Endothelial cell of umbilical vein (primary cell): ENCODE results near the gene CLDN14.

ENCODE experiments used
- EZH2 ChIP-seq: IDR thresholded peaks from 2 replicates; pipeline ENCODE4 v1.6.1; 2012; ENCODE audit warnings: borderline replicate concordance, low read depth, mild to moderate bottlenecking, moderate library complexity, low read length, inconsistent platforms; ENCODE audit not compliant: severe bottlenecking
- FOS ChIP-seq: IDR thresholded peaks from 2 replicates; pipeline ENCODE4 v1.6.1; 2011; ENCODE audit warnings: mild to moderate bottlenecking, low read length, moderate library complexity, borderline replicate concordance; ENCODE audit not compliant: insufficient read depth
- GATA2 ChIP-seq: IDR thresholded peaks from 2 replicates; pipeline ENCODE4 v1.7.0; 2011; ENCODE audit warnings: low read depth, mild to moderate bottlenecking, moderate library complexity, mixed read lengths, low read length; ENCODE audit not compliant: insufficient read length, insufficient read depth
- MYC ChIP-seq: IDR thresholded peaks from one replicate; pipeline ENCODE4 v1.6.1; 2011; ENCODE audit warnings: mild to moderate bottlenecking, low read depth, low read length
- POLR2A ChIP-seq: IDR thresholded peaks from 2 replicates; pipeline ENCODE4 v1.6.1; 2012; ENCODE audit warnings: low read depth, mild to moderate bottlenecking, control low read depth, low read length
- TF ChIP-seq, protein P1 (sequence below), 2 donors: IDR thresholded peaks; 1 replicate in 1 of 2; 2 replicates in 1 of 2; pipeline ENCODE4 v1.5.1; 2011; ENCODE audit warnings: low read length in 2 of 2, mild to moderate bottlenecking in 2 of 2, moderate library complexity in 2 of 2, control low read depth in 1 of 2, inconsistent platforms in 1 of 2, low read depth in 1 of 2; ENCODE audit not compliant: insufficient read depth in 1 of 2; ENCODE audit errors: extremely low read depth in 1 of 2
- TF ChIP-seq, protein P2 (sequence below): IDR thresholded peaks from 2 replicates; pipeline ENCODE4 v1.6.1; 2011; ENCODE audit not compliant: insufficient read depth, insufficient read length

DNA sequence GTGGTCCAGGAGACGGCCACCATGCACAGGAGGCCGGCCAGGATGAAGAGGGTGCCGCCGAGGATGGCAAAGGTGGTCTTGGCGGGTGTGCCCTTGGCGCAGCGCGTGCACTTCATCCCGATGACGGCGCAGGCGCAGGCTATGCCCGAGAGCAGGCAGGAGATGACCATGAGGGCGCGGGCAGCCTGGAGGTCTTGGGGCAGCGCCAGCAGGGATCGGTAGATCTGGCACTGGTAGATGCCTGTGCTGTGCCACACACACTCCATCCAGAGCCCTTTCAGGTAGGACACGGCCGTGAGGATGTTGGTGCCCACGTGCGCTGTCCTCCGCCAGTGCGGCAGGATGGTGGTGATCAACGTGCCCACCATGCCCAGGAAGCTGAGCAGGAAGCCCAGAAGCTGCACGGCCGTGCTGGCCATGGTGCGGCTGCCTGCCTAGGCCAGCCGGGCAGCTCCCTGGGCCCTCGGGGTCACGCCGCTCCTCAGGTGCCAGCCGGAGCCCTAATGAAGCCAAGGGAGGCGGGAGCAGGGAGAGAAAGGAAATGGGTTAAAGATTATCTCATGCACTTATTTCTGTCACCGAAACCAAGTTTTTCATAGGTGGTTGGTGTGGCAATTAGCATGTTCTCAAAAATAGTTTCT, 18.5 kb downstream of the CLDN14 start:
- TF ChIP-seq POLR2A = no peak
- TF ChIP-seq, protein P1, sequence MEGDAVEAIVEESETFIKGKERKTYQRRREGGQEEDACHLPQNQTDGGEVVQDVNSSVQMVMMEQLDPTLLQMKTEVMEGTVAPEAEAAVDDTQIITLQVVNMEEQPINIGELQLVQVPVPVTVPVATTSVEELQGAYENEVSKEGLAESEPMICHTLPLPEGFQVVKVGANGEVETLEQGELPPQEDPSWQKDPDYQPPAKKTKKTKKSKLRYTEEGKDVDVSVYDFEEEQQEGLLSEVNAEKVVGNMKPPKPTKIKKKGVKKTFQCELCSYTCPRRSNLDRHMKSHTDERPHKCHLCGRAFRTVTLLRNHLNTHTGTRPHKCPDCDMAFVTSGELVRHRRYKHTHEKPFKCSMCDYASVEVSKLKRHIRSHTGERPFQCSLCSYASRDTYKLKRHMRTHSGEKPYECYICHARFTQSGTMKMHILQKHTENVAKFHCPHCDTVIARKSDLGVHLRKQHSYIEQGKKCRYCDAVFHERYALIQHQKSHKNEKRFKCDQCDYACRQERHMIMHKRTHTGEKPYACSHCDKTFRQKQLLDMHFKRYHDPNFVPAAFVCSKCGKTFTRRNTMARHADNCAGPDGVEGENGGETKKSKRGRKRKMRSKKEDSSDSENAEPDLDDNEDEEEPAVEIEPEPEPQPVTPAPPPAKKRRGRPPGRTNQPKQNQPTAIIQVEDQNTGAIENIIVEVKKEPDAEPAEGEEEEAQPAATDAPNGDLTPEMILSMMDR (IDR thresholded peaks at IDR 0.05; ENCODE audit: extremely low read depth in 1 of 2, insufficient read depth in 1 of 2, low read depth in 1 of 2, low read length in 2 of 2) = no peak
- TF ChIP-seq MYC = no peak
- TF ChIP-seq, protein P2, sequence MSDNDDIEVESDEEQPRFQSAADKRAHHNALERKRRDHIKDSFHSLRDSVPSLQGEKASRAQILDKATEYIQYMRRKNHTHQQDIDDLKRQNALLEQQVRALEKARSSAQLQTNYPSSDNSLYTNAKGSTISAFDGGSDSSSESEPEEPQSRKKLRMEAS = no peak
- TF ChIP-seq FOS = no peak
- no peak for TF ChIP-seq EZH2
- no peak for TF ChIP-seq GATA2
